ENCODE results near the gene CRKL. TPM values are rescaled to one million over a fixed set of nuclear protein-coding genes. Genes with fewer than 3 reads are reported as not detected.

Gene CRKL
- total RNA-seq, 1 experiment from 2014 or later: 82.5 TPM

- ChIA-PET CTCF (interaction anchor here (0.6 kb wide), 1 partner anchor 994 kb away, joined by 3 read pairs; no protein-coding TSS in a partner anchor), POLR2A (ENCODE audit: low non-redundant PET) (no interaction called here)
- DNase-seq (ENCODE audit: low spot score): no peak
- Histone ChIP-seq H3K9me3 (ENCODE audit: low read depth, low read length, poor library complexity, severe bottlenecking) (no peaks in the 10 kb centered on the region), H3K4me3 (ENCODE audit: low read depth, low read length, poor library complexity, severe bottlenecking) (peak overlapping the region; percentile 34), H3K27me3 (replicated peaks; ENCODE audit: insufficient read depth, low read depth, low read length, poor library complexity) (peaks cover 4% of the 10 kb centered on the region), H3K27ac (ENCODE audit: low read depth, low read length, poor library complexity, severe bottlenecking) (no peak overlapping the region), H3K4me1 (ENCODE audit: insufficient read depth, low read length, poor library complexity, severe bottlenecking) (no peaks in the 10 kb centered on the region), H3K36me3 (ENCODE audit: insufficient read depth, low read length, poor library complexity, severe bottlenecking) (no peaks in the 10 kb centered on the region)
- TF ChIP-seq CTCF (conservative IDR thresholded peaks at IDR 0.05; ENCODE audit: low read depth, low read length): no peak
- no TSS peak for BruUV-seq (replicated peaks)
- intact Hi-C loops (cut with micrococcal nuclease; ENCODE audit: unreplicated experiment): no loop called here
Observed at GRCh38 chr22:20964090-20964798, 47.0 kb downstream of the CRKL start.

DNA sequence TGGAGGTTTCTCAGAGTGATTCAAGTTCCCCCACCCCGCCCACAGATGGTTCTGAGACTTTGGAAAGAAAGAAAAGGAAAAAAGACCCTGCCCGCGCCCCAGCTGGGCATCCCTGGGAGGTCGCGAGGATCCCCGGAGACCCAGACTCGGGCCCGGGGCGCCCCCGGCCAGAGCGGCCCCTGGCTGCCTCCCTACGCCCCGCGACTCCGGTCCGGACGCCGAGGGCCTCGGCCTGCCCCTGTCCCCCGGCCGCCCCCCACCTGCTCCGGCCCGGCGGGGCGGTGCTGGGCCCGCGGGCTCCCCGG, 47.5 kb downstream of the CRKL start:
- intact Hi-C loops (cut with micrococcal nuclease; ENCODE audit: unreplicated experiment): no loop called here
- no peak overlapping the region for H3K27ac ChIP-seq (ENCODE audit: low read depth, low read length, poor library complexity, severe bottlenecking)
- H3K4me3 ChIP-seq (ENCODE audit: low read depth, low read length, poor library complexity, severe bottlenecking): peak overlapping the region; percentile 34
- no peak for DNase-seq (ENCODE audit: low spot score)
- BruUV-seq (replicated peaks): no TSS peak
- ChIA-PET POLR2A (ENCODE audit: low non-redundant PET) (no interaction called here), CTCF (interaction anchor here (0.6 kb wide), 1 partner anchor 994 kb away, joined by 3 read pairs; no protein-coding TSS in a partner anchor)
- H3K27me3 ChIP-seq (replicated peaks; ENCODE audit: insufficient read depth, low read depth, low read length, poor library complexity): peaks cover 4% of the 10 kb centered on the region
- no peaks in the 10 kb centered on the region for H3K36me3 ChIP-seq (ENCODE audit: insufficient read depth, low read length, poor library complexity, severe bottlenecking)
- H3K4me1 ChIP-seq (ENCODE audit: insufficient read depth, low read length, poor library complexity, severe bottlenecking): no peaks in the 10 kb centered on the region
- TF ChIP-seq CTCF (conservative IDR thresholded peaks at IDR 0.05; ENCODE audit: low read depth, low read length): no peak
- no peak for TF ChIP-seq EZH2 (IDR thresholded peaks at IDR 0.05; ENCODE audit: borderline replicate concordance, low read depth, low read length, poor library complexity, severe bottlenecking)
- no peaks in the 10 kb centered on the region for H3K9me3 ChIP-seq (ENCODE audit: low read depth, low read length, poor library complexity, severe bottlenecking)

DNA sequence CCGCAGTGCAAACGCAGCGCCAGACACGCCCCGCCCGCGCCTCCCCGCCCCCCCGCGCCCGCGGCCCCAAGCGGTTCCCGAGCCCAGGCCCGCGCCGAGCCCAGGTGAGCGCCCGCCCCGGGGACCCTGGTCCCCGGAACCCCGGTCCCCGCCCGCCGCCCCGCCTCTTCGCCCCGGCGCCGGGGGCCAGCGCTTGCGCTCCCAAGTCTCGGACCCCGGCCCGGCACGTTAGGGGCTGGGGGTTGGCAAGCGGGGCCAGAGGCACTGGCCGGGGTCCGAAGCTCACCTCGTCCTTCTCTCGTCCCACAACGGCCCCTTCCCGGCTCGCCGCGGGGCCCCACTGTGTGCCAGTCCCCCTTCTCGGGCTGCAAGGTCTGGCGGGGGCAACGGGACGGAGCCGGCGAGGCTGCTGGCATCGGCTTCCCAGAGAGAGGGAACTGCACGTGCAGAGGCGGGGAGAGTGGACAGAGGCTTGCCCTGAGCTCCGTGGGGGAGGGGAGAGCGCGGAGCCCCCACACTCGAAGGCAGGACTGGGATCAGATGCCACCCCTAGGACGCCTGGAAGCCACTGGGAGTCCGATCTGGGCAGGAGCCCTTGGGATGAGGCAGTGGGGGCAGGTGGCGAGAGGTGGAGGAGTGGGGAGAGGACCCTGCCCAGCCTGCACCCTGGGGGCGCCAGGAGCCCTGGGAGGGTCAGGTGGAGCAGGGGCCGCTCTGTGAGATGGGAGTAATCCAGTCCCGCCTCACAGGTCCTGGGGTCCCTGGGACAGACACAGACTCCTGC, 48.1 kb downstream of the CRKL start:
- no peaks in the 10 kb centered on the region for H3K36me3 ChIP-seq (ENCODE audit: insufficient read depth, low read length, poor library complexity, severe bottlenecking)
- intact Hi-C loops (cut with micrococcal nuclease; ENCODE audit: unreplicated experiment): no loop called here
- no peak for DNase-seq (ENCODE audit: low spot score)
- H3K4me1 ChIP-seq (ENCODE audit: insufficient read depth, low read length, poor library complexity, severe bottlenecking): no peaks in the 10 kb centered on the region
- H3K4me3 ChIP-seq (ENCODE audit: low read depth, low read length, poor library complexity, severe bottlenecking): peak overlapping the region; percentile 34
- H3K9me3 ChIP-seq (ENCODE audit: low read depth, low read length, poor library complexity, severe bottlenecking): no peaks in the 10 kb centered on the region
- BruUV-seq (replicated peaks): no TSS peak
- ChIA-PET CTCF (interaction anchor here (0.6 kb wide), 1 partner anchor 995 kb away, joined by 3 read pairs; no protein-coding TSS in a partner anchor), POLR2A (ENCODE audit: low non-redundant PET) (no interaction called here)
- H3K27ac ChIP-seq (ENCODE audit: low read depth, low read length, poor library complexity, severe bottlenecking): no peak overlapping the region
- TF ChIP-seq CTCF (conservative IDR thresholded peaks at IDR 0.05; ENCODE audit: low read depth, low read length) (no peak), EZH2 (IDR thresholded peaks at IDR 0.05; ENCODE audit: borderline replicate concordance, low read depth, low read length, poor library complexity, severe bottlenecking) (no peak)
- H3K27me3 ChIP-seq (replicated peaks; ENCODE audit: insufficient read depth, low read depth, low read length, poor library complexity): peaks cover 4% of the 10 kb centered on the region

Data from A673 (cell line).